Measurements from ENCODE around the gene ZBTB2.
A peak's percentile ranks its signal among the peaks of the same experiment; 100 is the strongest.
"Not testable (repeated sequence)": the region's sequence is repeated elsewhere in the genome, so short reads cannot be mapped to it uniquely, and the experiment has no call there.

The ZBTB2 gene

DNA sequence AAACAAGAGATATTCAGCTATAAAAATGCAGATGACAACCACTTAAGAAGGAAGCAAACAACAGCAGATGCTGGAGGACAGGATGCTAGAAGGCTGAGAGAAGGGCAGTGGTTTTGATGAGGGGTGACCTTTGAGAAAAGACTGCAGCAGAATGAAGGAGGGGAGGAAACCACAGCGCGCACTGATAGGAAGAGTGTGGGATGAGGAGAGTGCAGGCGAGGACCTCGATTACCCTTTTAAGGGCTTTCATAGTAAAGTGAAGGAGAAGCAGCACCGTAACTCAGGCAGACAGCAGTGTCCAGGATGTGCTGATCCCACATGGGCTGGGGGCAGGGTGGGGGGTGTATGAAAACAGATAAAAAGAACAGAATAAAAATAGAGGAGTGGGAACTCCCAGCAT is 19.2 kb downstream of the ZBTB2 start:
- peaks cover 56% of the 10 kb centered on the region for H3K4me1 Mint-ChIP-seq (ENCODE audit: low read depth)
- H3K27ac Mint-ChIP-seq: peak overlapping the region; percentile 85
- no peaks in the 10 kb centered on the region for H3K9me3 Mint-ChIP-seq (ENCODE audit: low read depth)
- peak overlapping the region; percentile 72 for H3K4me3 Mint-ChIP-seq
- no peaks in the 10 kb centered on the region for H3K27me3 Mint-ChIP-seq
- peaks cover 11% of the 10 kb centered on the region for H3K36me3 Mint-ChIP-seq

GRCh38 chr6:151370509-151371078 is 20.8 kb downstream of the ZBTB2 start:
- H3K9me3 Mint-ChIP-seq (ENCODE audit: low read depth): no peaks in the 10 kb centered on the region
- peaks cover 40% of the 10 kb centered on the region for H3K4me1 Mint-ChIP-seq (ENCODE audit: low read depth)
- no peak overlapping the region for H3K4me3 Mint-ChIP-seq
- no peaks in the 10 kb centered on the region for H3K27me3 Mint-ChIP-seq
- peaks cover 19% of the 10 kb centered on the region for H3K36me3 Mint-ChIP-seq
- H3K27ac Mint-ChIP-seq: peak overlapping the region; percentile 85

DNA sequence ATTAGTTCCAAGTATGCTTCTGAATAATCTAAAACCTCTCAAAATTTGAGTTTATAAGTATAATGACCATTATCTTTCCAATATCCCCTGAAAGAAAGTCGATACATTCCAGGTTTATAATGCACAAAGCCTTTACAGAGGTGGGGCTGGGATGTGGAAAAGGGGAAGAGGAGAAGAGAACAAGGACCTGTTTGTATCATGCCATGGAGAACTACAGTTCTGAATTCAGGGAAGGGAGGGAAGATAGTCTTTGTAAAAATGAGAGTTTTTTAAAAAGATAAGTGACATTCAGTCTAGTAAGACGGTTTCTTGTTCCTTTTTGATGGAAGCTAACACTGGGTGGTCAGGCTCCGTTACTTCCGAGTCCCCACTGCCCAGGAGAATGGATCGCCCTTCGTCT is 26.1 kb downstream of the ZBTB2 start:
- Mint-ChIP-seq H3K4me3 (no peak overlapping the region), H3K9me3 (ENCODE audit: low read depth) (no peaks in the 10 kb centered on the region), H3K36me3 (peaks cover 15% of the 10 kb centered on the region), H3K27ac (no peak overlapping the region), H3K4me1 (ENCODE audit: low read depth) (no peaks in the 10 kb centered on the region), H3K27me3 (no peaks in the 10 kb centered on the region)

- Mint-ChIP-seq H3K36me3 (peaks cover 9% of the 10 kb centered on the region), H3K27ac (no peak overlapping the region), H3K27me3 (no peaks in the 10 kb centered on the region), H3K9me3 (ENCODE audit: low read depth) (no peaks in the 10 kb centered on the region), H3K4me3 (no peak overlapping the region), H3K4me1 (ENCODE audit: low read depth) (peaks cover 10% of the 10 kb centered on the region)
Observed at GRCh38 chr6:151359486-151359885, 31.9 kb downstream of the ZBTB2 start.

GRCh38 chr6:151358475-151358874 is 32.9 kb downstream of the ZBTB2 start:
- H3K9me3 Mint-ChIP-seq (ENCODE audit: low read depth): no peaks in the 10 kb centered on the region
- H3K27ac Mint-ChIP-seq: no peak overlapping the region
- peaks cover 10% of the 10 kb centered on the region for H3K4me1 Mint-ChIP-seq (ENCODE audit: low read depth)
- no peak overlapping the region for H3K4me3 Mint-ChIP-seq
- H3K27me3 Mint-ChIP-seq: no peaks in the 10 kb centered on the region
- peaks cover 7% of the 10 kb centered on the region for H3K36me3 Mint-ChIP-seq

DNA sequence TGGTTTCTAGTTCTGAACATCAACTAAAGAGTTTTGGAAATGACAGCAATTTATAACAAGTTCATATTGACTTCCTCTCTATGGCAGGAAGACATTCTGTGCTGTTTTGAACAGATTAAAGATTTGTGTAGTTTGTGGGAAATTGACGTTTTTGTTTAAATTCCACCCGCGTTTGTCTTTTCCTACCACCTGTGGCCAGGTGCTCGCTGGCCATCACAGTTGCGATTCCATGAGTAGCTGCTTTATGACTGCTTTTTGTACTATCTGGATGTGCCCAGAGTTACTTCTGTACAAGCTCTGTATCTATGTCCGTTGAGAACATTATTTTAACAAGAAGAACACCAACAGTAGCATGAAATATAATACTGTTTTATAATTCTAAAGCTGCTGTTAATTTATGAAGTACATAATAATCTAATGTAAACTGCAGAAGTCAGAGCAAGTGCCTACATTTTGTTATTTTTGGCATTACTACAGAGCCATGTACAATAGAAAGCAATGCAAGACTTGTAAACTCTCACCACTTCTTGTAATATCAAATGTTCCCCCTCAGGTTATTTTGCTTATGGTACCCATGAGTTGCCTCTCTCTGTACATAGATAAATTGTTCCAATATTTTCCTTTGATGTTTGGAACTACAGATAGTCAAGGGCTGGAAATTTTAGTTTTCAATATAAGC is 33.5 kb downstream of the ZBTB2 start:
- Mint-ChIP-seq H3K27me3 (no peaks in the 10 kb centered on the region), H3K4me1 (ENCODE audit: low read depth) (peaks cover 10% of the 10 kb centered on the region), H3K27ac (no peak overlapping the region)

DNA sequence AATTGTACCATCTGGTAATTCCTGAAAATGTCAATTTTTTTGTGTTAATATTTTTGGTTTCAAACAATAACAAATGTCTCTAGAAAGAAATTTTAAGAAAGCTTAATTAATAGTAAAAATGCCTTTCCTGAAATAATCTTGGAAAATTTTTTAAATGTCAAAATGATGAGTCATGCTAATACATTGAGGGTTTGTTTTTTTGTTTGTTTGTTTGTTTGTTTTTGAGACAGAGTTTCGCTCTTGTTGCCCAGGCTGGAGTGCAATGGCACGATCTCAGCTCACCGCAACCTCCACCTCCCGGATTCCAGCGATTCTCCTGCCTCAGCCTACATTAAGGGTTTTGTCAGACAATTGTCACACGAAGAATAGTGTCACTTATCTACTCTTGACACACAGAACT is 34.4 kb downstream of the ZBTB2 start:
- peaks cover 10% of the 10 kb centered on the region for H3K4me1 Mint-ChIP-seq (ENCODE audit: low read depth)
- H3K9me3 Mint-ChIP-seq (ENCODE audit: low read depth); H3K36me3 Mint-ChIP-seq; H3K27ac Mint-ChIP-seq; H3K4me3 Mint-ChIP-seq; H3K27me3 Mint-ChIP-seq: not testable (repeated sequence)

More for the DNA sequence above, 33.5 kb downstream of the ZBTB2 start:
- Mint-ChIP-seq H3K36me3 (peaks cover 7% of the 10 kb centered on the region), H3K4me3 (no peak overlapping the region), H3K9me3 (ENCODE audit: low read depth) (no peaks in the 10 kb centered on the region)

DNA sequence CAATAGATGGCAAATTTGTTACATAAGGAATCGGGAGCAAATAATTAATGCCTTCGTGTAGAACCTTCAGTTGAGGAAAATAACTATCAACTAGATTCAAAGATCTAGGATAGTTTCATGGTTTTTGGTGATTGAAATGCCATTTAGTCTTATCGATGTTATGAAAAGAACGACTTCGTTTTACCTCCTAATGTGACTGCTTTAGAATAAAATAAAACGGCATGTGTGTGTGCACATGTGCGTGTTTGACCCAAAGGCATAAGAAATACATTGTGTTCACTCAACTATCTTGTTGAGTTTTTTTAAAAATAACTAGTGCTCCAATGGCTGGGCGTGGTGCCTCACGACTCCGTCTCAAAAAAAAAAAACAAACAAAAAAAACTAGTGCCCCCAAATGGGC is 37.6 kb downstream of the ZBTB2 start:
- H3K4me3 Mint-ChIP-seq: no peak overlapping the region

DNA sequence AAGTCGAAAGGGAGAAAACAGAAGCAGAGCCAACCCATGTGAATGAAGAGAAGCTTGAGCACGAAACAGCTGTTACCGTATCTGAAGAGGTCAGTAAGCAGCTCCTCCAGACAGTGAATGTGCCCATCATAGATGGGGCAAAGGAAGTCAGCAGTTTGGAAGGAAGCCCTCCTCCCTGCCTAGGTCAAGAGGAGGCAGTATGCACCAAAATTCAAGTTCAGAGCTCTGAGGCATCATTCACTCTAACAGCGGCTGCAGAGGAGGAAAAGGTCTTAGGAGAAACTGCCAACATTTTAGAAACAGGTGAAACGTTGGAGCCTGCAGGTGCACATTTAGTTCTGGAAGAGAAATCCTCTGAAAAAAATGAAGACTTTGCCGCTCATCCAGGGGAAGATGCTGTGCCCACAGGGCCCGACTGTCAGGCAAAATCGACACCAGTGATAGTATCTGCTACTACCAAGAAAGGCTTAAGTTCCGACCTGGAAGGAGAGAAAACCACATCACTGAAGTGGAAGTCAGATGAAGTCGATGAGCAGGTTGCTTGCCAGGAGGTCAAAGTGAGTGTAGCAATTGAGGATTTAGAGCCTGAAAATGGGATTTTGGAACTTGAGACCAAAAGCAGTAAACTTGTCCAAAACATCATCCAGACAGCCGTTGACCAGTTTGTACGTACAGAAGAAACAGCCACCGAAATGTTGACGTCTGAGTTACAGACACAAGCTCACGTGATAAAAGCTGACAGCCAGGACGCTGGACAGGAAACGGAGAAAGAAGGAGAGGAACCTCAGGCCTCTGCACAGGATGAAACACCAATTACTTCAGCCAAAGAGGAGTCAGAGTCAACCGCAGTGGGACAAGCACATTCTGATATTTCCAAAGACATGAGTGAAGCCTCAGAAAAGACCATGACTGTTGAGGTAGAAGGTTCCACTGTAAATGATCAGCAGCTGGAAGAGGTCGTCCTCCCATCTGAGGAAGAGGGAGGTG is 38.7 kb downstream of the ZBTB2 start:
- Mint-ChIP-seq H3K36me3 (no peaks in the 10 kb centered on the region), H3K4me1 (ENCODE audit: low read depth) (peaks cover 2% of the 10 kb centered on the region), H3K9me3 (ENCODE audit: low read depth) (no peaks in the 10 kb centered on the region), H3K4me3 (no peak overlapping the region), H3K27ac (no peak overlapping the region), H3K27me3 (no peaks in the 10 kb centered on the region)

More for the DNA sequence above, 37.6 kb downstream of the ZBTB2 start:
- peaks cover 10% of the 10 kb centered on the region for H3K4me1 Mint-ChIP-seq (ENCODE audit: low read depth)
- peaks cover 2% of the 10 kb centered on the region for H3K36me3 Mint-ChIP-seq
- H3K27me3 Mint-ChIP-seq: no peaks in the 10 kb centered on the region
- H3K9me3 Mint-ChIP-seq (ENCODE audit: low read depth): no peaks in the 10 kb centered on the region
- H3K27ac Mint-ChIP-seq: no peak overlapping the region

DNA sequence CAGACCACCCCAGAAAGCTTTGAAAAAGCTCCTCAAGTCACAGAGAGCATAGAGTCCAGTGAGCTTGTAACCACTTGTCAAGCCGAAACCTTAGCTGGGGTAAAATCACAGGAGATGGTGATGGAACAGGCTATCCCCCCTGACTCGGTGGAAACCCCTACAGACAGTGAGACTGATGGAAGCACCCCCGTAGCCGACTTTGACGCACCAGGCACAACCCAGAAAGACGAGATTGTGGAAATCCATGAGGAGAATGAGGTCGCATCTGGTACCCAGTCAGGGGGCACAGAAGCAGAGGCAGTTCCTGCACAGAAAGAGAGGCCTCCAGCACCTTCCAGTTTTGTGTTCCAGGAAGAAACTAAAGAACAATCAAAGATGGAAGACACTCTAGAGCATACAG is 39.6 kb downstream of the ZBTB2 start:
- Mint-ChIP-seq H3K9me3 (ENCODE audit: low read depth) (no peaks in the 10 kb centered on the region), H3K4me3 (no peak overlapping the region), H3K27me3 (no peaks in the 10 kb centered on the region), H3K4me1 (ENCODE audit: low read depth) (no peaks in the 10 kb centered on the region), H3K36me3 (no peaks in the 10 kb centered on the region), H3K27ac (no peak overlapping the region)

GRCh38 chr6:151351146-151351700 is 40.1 kb downstream of the ZBTB2 start:
- H3K27me3 Mint-ChIP-seq: no peaks in the 10 kb centered on the region
- H3K36me3 Mint-ChIP-seq: no peaks in the 10 kb centered on the region
- no peaks in the 10 kb centered on the region for H3K9me3 Mint-ChIP-seq (ENCODE audit: low read depth)
- no peak overlapping the region for H3K4me3 Mint-ChIP-seq
- H3K27ac Mint-ChIP-seq: no peak overlapping the region
- H3K4me1 Mint-ChIP-seq (ENCODE audit: low read depth): no peaks in the 10 kb centered on the region

DNA sequence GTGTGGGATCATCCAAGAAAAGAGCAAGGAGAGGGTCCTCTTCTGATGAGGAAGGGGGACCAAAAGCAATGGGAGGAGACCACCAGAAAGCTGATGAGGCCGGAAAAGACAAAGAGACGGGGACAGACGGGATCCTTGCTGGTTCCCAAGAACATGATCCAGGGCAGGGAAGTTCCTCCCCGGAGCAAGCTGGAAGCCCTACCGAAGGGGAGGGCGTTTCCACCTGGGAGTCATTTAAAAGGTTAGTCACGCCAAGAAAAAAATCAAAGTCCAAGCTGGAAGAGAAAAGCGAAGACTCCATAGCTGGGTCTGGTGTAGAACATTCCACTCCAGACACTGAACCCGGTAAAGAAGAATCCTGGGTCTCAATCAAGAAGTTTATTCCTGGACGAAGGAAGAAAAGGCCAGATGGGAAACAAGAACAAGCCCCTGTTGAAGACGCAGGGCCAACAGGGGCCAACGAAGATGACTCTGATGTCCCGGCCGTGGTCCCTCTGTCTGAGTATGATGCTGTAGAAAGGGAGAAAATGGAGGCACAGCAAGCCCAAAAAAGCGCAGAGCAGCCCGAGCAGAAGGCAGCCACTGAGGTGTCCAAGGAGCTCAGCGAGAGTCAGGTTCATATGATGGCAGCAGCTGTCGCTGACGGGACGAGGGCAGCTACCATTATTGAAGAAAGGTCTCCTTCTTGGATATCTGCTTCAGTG is 40.8 kb downstream of the ZBTB2 start:
- Mint-ChIP-seq H3K4me1 (ENCODE audit: low read depth) (no peaks in the 10 kb centered on the region), H3K27me3 (no peaks in the 10 kb centered on the region), H3K27ac (no peak overlapping the region), H3K4me3 (no peak overlapping the region), H3K36me3 (peaks cover 2% of the 10 kb centered on the region), H3K9me3 (ENCODE audit: low read depth) (no peaks in the 10 kb centered on the region)

- Mint-ChIP-seq H3K4me3 (no peak overlapping the region), H3K36me3 (peaks cover 2% of the 10 kb centered on the region), H3K9me3 (ENCODE audit: low read depth) (no peaks in the 10 kb centered on the region), H3K4me1 (ENCODE audit: low read depth) (no peaks in the 10 kb centered on the region), H3K27me3 (no peaks in the 10 kb centered on the region), H3K27ac (no peak overlapping the region)
Observed at GRCh38 chr6:151349651-151350270, 41.6 kb downstream of the ZBTB2 start.

- not testable (repeated sequence) for H3K27me3 Mint-ChIP-seq; H3K36me3 Mint-ChIP-seq; H3K27ac Mint-ChIP-seq; H3K9me3 Mint-ChIP-seq (ENCODE audit: low read depth); H3K4me3 Mint-ChIP-seq; H3K4me1 Mint-ChIP-seq (ENCODE audit: low read depth)
Observed at GRCh38 chr6:151342750-151343149, 48.6 kb downstream of the ZBTB2 start.

Measured in activated naive CD8-positive, alpha-beta T cell (primary cell).